SK-N-SH (cell line): ENCODE results near the gene ATRN. TPM values are rescaled to one million over a fixed set of nuclear protein-coding genes. Genes with fewer than 3 reads are reported as not detected.

Source experiments
- CTCF ChIA-PET: fragments of 300-600, 350-600 bp; formaldehyde crosslinking; extraction: SDS; loops from one replicate; lab custom pipeline; 2021; lab: Yijun Ruan, JAX
- POLR2A ChIA-PET: fragments of 350-600 bp; sonication (Branson Sonifier 250); formaldehyde crosslinking; extraction: SDS; loops from one replicate; lab custom pipeline; 2020; ENCODE audit warnings: antibody characterized with exemption, inconsistent platforms; lab: Yijun Ruan, JAX
- DNase-seq: peaks from one replicate; pipeline ENCODE4 v3.0.0; 2012
- H2AFZ ChIP-seq: fragments of 200-600 bp; sonication (generic); 2 replicates; pipeline ENCODE4 v1.8.1; 2016; ENCODE audit warnings: antibody characterized with exemption, mild to moderate bottlenecking, low read depth
- H3F3A ChIP-seq: fragments of 200-600 bp; sonication (generic); replicated peaks from 2 replicates; pipeline ENCODE3; 2016; ENCODE audit warnings: antibody characterized with exemption, mild to moderate bottlenecking; ENCODE audit not compliant: insufficient read depth
- H3K27ac ChIP-seq, 2 experiments: fragments of 200-500 bp in 1 of 2; fragments of 200-600 bp in 1 of 2; sonication (Bioruptor generic) in 1 of 2; sonication (generic), shearing (Covaris generic) in 1 of 2; 2 replicates each; pipeline versions ENCODE4 v1.5.1 to v1.6.1; 2014 to 2016; ENCODE audit warnings: low read depth in 2 of 2, inconsistent platforms in 1 of 2, low read length in 1 of 2, mild to moderate bottlenecking in 1 of 2, mixed read lengths in 1 of 2
- H3K27me3 ChIP-seq: fragments of 200-600 bp; sonication (generic), shearing (Covaris generic); 2 replicates; pipeline ENCODE4 v1.6.1; 2016; ENCODE audit warnings: mixed run types; ENCODE audit not compliant: insufficient read depth
- H3K36me3 ChIP-seq, 2 experiments: fragments of 200-500 bp in 1 of 2; fragments of 200-600 bp in 1 of 2; sonication (Bioruptor generic) in 1 of 2; sonication (generic) in 1 of 2; replicated peaks in 1 of 2; 2 replicates each; pipeline versions ENCODE3 to v1.5.1; 2014 to 2016; ENCODE audit warnings: low read length in 1 of 2, mild to moderate bottlenecking in 1 of 2; ENCODE audit not compliant: insufficient read depth in 2 of 2, control insufficient read depth in 1 of 2
- H3K4me1 ChIP-seq, 2 experiments: fragments of 200-500 bp in 1 of 2; fragments of 200-600 bp in 1 of 2; sonication (Bioruptor generic) in 1 of 2; sonication (generic), shearing (Covaris generic) in 1 of 2; 2 replicates each; pipeline versions ENCODE4 v1.5.1 to v1.6.1; 2014 to 2016; ENCODE audit warnings: low read depth in 1 of 2, low read length in 1 of 2, mixed run types in 1 of 2; ENCODE audit not compliant: insufficient read depth in 2 of 2, control insufficient read depth in 1 of 2
- H3K4me2 ChIP-seq: fragments of 200-600 bp; sonication (generic), shearing (Covaris generic); 2 replicates; pipeline ENCODE4 v1.6.1; 2017; ENCODE audit warnings: mixed run types
- H3K4me3 ChIP-seq, 2 experiments: fragments of 200-500 bp in 1 of 2; fragments of 200-600 bp in 1 of 2; sonication (Bioruptor generic) in 1 of 2; sonication (generic), shearing (Covaris generic) in 1 of 2; 2 replicates each; pipeline versions ENCODE4 v1.5.1 to v1.8.1; 2014 to 2016; ENCODE audit warnings: low read depth in 2 of 2, inconsistent platforms in 1 of 2, low read length in 1 of 2, mild to moderate bottlenecking in 1 of 2, mixed read lengths in 1 of 2, moderate library complexity in 1 of 2
- H3K79me2 ChIP-seq: fragments of 200-600 bp; sonication (generic); 2 replicates; pipeline ENCODE4 v1.8.1; 2017; ENCODE audit warnings: mild to moderate bottlenecking; ENCODE audit not compliant: insufficient read depth
- H3K9ac ChIP-seq: fragments of 200-600 bp; sonication (generic); 2 replicates; pipeline ENCODE4 v1.6.1; 2017; ENCODE audit warnings: mixed run types
- H3K9me2 ChIP-seq: fragments of 200-600 bp; sonication (generic); 2 replicates; pipeline ENCODE4 v1.6.1; 2017; ENCODE audit warnings: mixed run types
- H3K9me3 ChIP-seq: fragments of 200-600 bp; sonication (generic); 2 replicates; pipeline ENCODE4 v1.6.1; 2017; ENCODE audit warnings: mixed run types, mild to moderate bottlenecking, moderate library complexity
- H4K20me1 ChIP-seq: fragments of 200-600 bp; sonication (generic); 2 replicates; pipeline ENCODE4 v1.6.1; 2017; ENCODE audit warnings: mild to moderate bottlenecking, mixed run types; ENCODE audit not compliant: insufficient read depth
- FOXJ3 ChIP-seq: sonication (generic); formaldehyde crosslinking; IDR thresholded peaks from 2 replicates; pipeline ENCODE4 v1.5.1; 2020; ENCODE audit warnings: mild to moderate bottlenecking, missing genetic modification reagents
- FOXM1 ChIP-seq: IDR thresholded peaks from 2 replicates; pipeline ENCODE4 v1.4.0; 2012; ENCODE audit warnings: low read depth, mild to moderate bottlenecking
- GABPA ChIP-seq: IDR thresholded peaks from 2 replicates; pipeline ENCODE4 v1.4.0; 2012; ENCODE audit warnings: low read depth, mild to moderate bottlenecking
- GATA2 ChIP-seq: sonication (generic); formaldehyde crosslinking; IDR thresholded peaks from 2 replicates; pipeline ENCODE4 v1.5.0; 2020; ENCODE audit warnings: mild to moderate bottlenecking, missing genetic modification reagents
- MAX ChIP-seq: IDR thresholded peaks from 2 replicates; pipeline ENCODE4 v1.4.0; 2012; ENCODE audit warnings: low read depth
- MEF2A ChIP-seq: IDR thresholded peaks from 2 replicates; pipeline ENCODE4 v1.4.0; 2012; ENCODE audit warnings: low read depth, borderline replicate concordance
- MXI1 ChIP-seq: IDR thresholded peaks from 2 replicates; pipeline ENCODE4 v1.6.1; 2012; ENCODE audit warnings: mild to moderate bottlenecking, low read depth, low read length, improper control_type of control experiment
- NFIC ChIP-seq: IDR thresholded peaks from 2 replicates; pipeline ENCODE4 v1.4.0; 2012; ENCODE audit warnings: borderline replicate concordance
- RAD21 ChIP-seq: IDR thresholded peaks from 2 replicates; pipeline ENCODE4 v1.6.1; 2012; ENCODE audit warnings: mild to moderate bottlenecking, low read length
- RFX5 ChIP-seq: IDR thresholded peaks from 2 replicates; pipeline ENCODE4 v1.6.1; 2012; ENCODE audit warnings: mild to moderate bottlenecking, improper control_type of control experiment, low read length
- RXRA ChIP-seq: IDR thresholded peaks from 2 replicates; pipeline ENCODE4 v1.4.0; 2012; ENCODE audit warnings: low read depth, mild to moderate bottlenecking, borderline replicate concordance
- SIN3A ChIP-seq: IDR thresholded peaks from 2 replicates; pipeline ENCODE4 v1.6.1; 2012; ENCODE audit warnings: low read depth, mild to moderate bottlenecking, low read length, moderate library complexity, borderline replicate concordance
- TCF12 ChIP-seq: IDR thresholded peaks from 2 replicates; pipeline ENCODE4 v1.4.0; 2012
- TEAD4 ChIP-seq: IDR thresholded peaks from 2 replicates; pipeline ENCODE4 v1.4.0; 2012; ENCODE audit warnings: mild to moderate bottlenecking, borderline replicate concordance; ENCODE audit not compliant: insufficient read depth
- USF2 ChIP-seq: fragments of 150-350 bp; IDR thresholded peaks from 2 replicates; pipeline ENCODE4 v1.6.1; 2017; ENCODE audit warnings: antibody characterized with exemption, low read length, low read depth, borderline replicate concordance
- WGBS: methylation state at CpG from one replicate; pipeline ENCODE4 v1.1.6; 2017; ENCODE audit warnings: low lambda C conversion rate; 5-methylcytosine and 5-hydroxymethylcytosine counted together
- polyA plus RNA-seq, 3 experiments: library from polyadenylated mRNA; depleted of rRNA; stranded (reverse); fragments of >200 nt; gene quantifications; 2 replicates each; pipeline ENCODE4 v1.2.3, GENCODE V29; 2012
- TF ChIP-seq, protein P1 (sequence below): IDR thresholded peaks from 2 replicates; pipeline ENCODE4 v1.4.0; 2012; ENCODE audit warnings: low read depth, borderline replicate concordance
- TF ChIP-seq, protein P2 (sequence below): IDR thresholded peaks from 2 replicates; pipeline ENCODE4 v1.6.1; 2012; ENCODE audit warnings: mild to moderate bottlenecking, low read depth, low read length, moderate library complexity
- TF ChIP-seq, protein P3 (sequence below): IDR thresholded peaks from 2 replicates; pipeline ENCODE4; 2012

The ATRN gene
- polyA plus RNA-seq, 1 of the 3 experiments (the other 2 are of a cell fraction) = 33.8 TPM

- H3K4me2 ChIP-seq = no peak overlapping the region
- no peaks in the 10 kb centered on the region for H3K9me2 ChIP-seq
- H4K20me1 ChIP-seq = no peaks in the 10 kb centered on the region
- 18% methylated on average over 44 of the region's 75 CpGs for WGBS
- no peaks in the 10 kb centered on the region for H3F3A ChIP-seq
- H3K27me3 ChIP-seq = peaks cover 41% of the 10 kb centered on the region
- H3K79me2 ChIP-seq = no peaks in the 10 kb centered on the region
- H3K36me3 ChIP-seq = no peaks in the 10 kb centered on the region
- no peak overlapping the region for H3K4me3 ChIP-seq
- H2AFZ ChIP-seq = no peak overlapping the region
- DNase-seq = peak; percentile 53
- H3K9ac ChIP-seq = no peak overlapping the region
- TF ChIP-seq FOXM1 = no peak
- no peak for TF ChIP-seq RAD21
- TF ChIP-seq TEAD4 = no peak
- no peak for TF ChIP-seq FOXJ3
- H3K4me1 ChIP-seq = no peaks in the 10 kb centered on the region; a peak in 1 of 4 replicates
- no peak overlapping the region for H3K27ac ChIP-seq
- ChIA-PET CTCF (interaction anchor here (0.8 to 2.2 kb wide), 4 partner anchors 16 to 127 kb away, joined by 3 to 7 read pairs (median 4); no protein-coding TSS in a partner anchor), POLR2A (no interaction called here)
- no peaks in the 10 kb centered on the region for H3K9me3 ChIP-seq
Measured at GRCh38 chr20:3660262-3661059, 189.6 kb downstream of the ATRN start.

- no peaks in the 10 kb centered on the region for H3F3A ChIP-seq
- H4K20me1 ChIP-seq = no peaks in the 10 kb centered on the region
- H3K27me3 ChIP-seq = peaks cover 41% of the 10 kb centered on the region
- H3K4me3 ChIP-seq = no peak overlapping the region
- DNase-seq = peak; percentile 50
- peaks cover 0 to 4% of the 10 kb centered on the region in 2 experiments; a peak in 1 of 4 replicates for H3K4me1 ChIP-seq
- no peaks in the 10 kb centered on the region for H3K79me2 ChIP-seq
- no peaks in the 10 kb centered on the region for H3K9me3 ChIP-seq
- no peaks in the 10 kb centered on the region for H3K36me3 ChIP-seq
- H2AFZ ChIP-seq = no peak overlapping the region
- 19% methylated on average over 28 of the region's 60 CpGs for WGBS
- H3K4me2 ChIP-seq = no peak overlapping the region
- ChIA-PET CTCF (interaction anchor here (0.8 to 2.2 kb wide), 5 partner anchors 9 to 126 kb away, joined by 3 to 7 read pairs (median 4); no protein-coding TSS in a partner anchor), POLR2A (interaction anchor here (0.6 kb wide), 1 partner anchor 59 kb away, joined by 7 read pairs; no protein-coding TSS in a partner anchor)
- no peak overlapping the region for H3K9ac ChIP-seq
- H3K9me2 ChIP-seq = no peaks in the 10 kb centered on the region
- H3K27ac ChIP-seq = no peak overlapping the region
- TF ChIP-seq RXRA = no peak
- TF ChIP-seq, protein P1, sequence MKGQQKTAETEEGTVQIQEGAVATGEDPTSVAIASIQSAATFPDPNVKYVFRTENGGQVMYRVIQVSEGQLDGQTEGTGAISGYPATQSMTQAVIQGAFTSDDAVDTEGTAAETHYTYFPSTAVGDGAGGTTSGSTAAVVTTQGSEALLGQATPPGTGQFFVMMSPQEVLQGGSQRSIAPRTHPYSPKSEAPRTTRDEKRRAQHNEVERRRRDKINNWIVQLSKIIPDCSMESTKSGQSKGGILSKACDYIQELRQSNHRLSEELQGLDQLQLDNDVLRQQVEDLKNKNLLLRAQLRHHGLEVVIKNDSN = no peak
- TF ChIP-seq, protein P2, sequence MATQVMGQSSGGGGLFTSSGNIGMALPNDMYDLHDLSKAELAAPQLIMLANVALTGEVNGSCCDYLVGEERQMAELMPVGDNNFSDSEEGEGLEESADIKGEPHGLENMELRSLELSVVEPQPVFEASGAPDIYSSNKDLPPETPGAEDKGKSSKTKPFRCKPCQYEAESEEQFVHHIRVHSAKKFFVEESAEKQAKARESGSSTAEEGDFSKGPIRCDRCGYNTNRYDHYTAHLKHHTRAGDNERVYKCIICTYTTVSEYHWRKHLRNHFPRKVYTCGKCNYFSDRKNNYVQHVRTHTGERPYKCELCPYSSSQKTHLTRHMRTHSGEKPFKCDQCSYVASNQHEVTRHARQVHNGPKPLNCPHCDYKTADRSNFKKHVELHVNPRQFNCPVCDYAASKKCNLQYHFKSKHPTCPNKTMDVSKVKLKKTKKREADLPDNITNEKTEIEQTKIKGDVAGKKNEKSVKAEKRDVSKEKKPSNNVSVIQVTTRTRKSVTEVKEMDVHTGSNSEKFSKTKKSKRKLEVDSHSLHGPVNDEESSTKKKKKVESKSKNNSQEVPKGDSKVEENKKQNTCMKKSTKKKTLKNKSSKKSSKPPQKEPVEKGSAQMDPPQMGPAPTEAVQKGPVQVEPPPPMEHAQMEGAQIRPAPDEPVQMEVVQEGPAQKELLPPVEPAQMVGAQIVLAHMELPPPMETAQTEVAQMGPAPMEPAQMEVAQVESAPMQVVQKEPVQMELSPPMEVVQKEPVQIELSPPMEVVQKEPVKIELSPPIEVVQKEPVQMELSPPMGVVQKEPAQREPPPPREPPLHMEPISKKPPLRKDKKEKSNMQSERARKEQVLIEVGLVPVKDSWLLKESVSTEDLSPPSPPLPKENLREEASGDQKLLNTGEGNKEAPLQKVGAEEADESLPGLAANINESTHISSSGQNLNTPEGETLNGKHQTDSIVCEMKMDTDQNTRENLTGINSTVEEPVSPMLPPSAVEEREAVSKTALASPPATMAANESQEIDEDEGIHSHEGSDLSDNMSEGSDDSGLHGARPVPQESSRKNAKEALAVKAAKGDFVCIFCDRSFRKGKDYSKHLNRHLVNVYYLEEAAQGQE = no peak
- TF ChIP-seq TCF12 = no peak
- no peak for TF ChIP-seq NFIC
- no peak for TF ChIP-seq RFX5
- TF ChIP-seq, protein P3, sequence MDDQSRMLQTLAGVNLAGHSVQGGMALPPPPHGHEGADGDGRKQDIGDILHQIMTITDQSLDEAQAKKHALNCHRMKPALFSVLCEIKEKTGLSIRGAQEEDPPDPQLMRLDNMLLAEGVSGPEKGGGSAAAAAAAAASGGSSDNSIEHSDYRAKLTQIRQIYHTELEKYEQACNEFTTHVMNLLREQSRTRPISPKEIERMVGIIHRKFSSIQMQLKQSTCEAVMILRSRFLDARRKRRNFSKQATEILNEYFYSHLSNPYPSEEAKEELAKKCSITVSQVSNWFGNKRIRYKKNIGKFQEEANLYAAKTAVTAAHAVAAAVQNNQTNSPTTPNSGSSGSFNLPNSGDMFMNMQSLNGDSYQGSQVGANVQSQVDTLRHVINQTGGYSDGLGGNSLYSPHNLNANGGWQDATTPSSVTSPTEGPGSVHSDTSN = no peak
- no peak for TF ChIP-seq MAX
- TF ChIP-seq GATA2 (CRISPR knock-in tag) = no peak
- TF ChIP-seq MXI1 = no peak
- TF ChIP-seq MEF2A = no peak
- TF ChIP-seq RAD21 = no peak
- no peak for TF ChIP-seq GABPA
- no peak for TF ChIP-seq SIN3A
- no peak for TF ChIP-seq USF2
Measured at GRCh38 chr20:3661060-3661813, 190.4 kb downstream of the ATRN start.
